Endothelial cell (in vitro differentiated cells): ENCODE data around the gene DHRS9. TPM values are rescaled to one million over a fixed set of nuclear protein-coding genes. Genes with fewer than 3 reads are reported as not detected.

ENCODE experiments used
- DNase-seq: peaks from one replicate; pipeline ENCODE4 v3.0.0; 2021; ENCODE audit warnings: low spot score
- H3K27ac Mint-ChIP-seq: one replicate; pipeline ENCODE4 v1.8.0; 2021; ENCODE audit warnings: mixed read lengths, inconsistent platforms; ENCODE audit not compliant: unreplicated experiment
- H3K27me3 Mint-ChIP-seq: one replicate; pipeline ENCODE4 v1.8.0; 2021; ENCODE audit warnings: mild to moderate bottlenecking, moderate library complexity, mixed read lengths, inconsistent platforms; ENCODE audit not compliant: unreplicated experiment
- H3K36me3 Mint-ChIP-seq: one replicate; pipeline ENCODE4 v1.8.0; 2021; ENCODE audit warnings: mild to moderate bottlenecking, low read depth, mixed read lengths, inconsistent platforms; ENCODE audit not compliant: unreplicated experiment
- H3K4me1 Mint-ChIP-seq: one replicate; pipeline ENCODE4 v1.8.0; 2021; ENCODE audit warnings: mild to moderate bottlenecking, mixed read lengths, inconsistent platforms; ENCODE audit not compliant: unreplicated experiment
- H3K4me3 Mint-ChIP-seq: one replicate; pipeline ENCODE4 v1.8.0; 2021; ENCODE audit warnings: mild to moderate bottlenecking, mixed read lengths, inconsistent platforms; ENCODE audit not compliant: unreplicated experiment
- H3K9me3 Mint-ChIP-seq: one replicate; pipeline ENCODE4 v1.8.0; 2021; ENCODE audit warnings: mixed read lengths, inconsistent platforms; ENCODE audit not compliant: unreplicated experiment
- total RNA-seq: library from RNA; stranded (reverse); fragmentation: NEBNext Ultra II Directional; extraction: Animal tissue kit (Norgen Biotek cat#: 25700); gene quantifications from one replicate; pipeline ENCODE4 v1.2.1, GENCODE V29; 2021; ENCODE audit not compliant: unreplicated experiment
- TF ChIP-seq, protein P1 (sequence below): fragments of 200-600 bp; sonication (generic); IDR thresholded peaks from one replicate; pipeline ENCODE4 v1.5.0; 2021; ENCODE audit warnings: antibody characterized with exemption; ENCODE audit not compliant: unreplicated experiment

The DHRS9 gene
- total RNA-seq, 1 donor from 2014 or later: not detected

DNA sequence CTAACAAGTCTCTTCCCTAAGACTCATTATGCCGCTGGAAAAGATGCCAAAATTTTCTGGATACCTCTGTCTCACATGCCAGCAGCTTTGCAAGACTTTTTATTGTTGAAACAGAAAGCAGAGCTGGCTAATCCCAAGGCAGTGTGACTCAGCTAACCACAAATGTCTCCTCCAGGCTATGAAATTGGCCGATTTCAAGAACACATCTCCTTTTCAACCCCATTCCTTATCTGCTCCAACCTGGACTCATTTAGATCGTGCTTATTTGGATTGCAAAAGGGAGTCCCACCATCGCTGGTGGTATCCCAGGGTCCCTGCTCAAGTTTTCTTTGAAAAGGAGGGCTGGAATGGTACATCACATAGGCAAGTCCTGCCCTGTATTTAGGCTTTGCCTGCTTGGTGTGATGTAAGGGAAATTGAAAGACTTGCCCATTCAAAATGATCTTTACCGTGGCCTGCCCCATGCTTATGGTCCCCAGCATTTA lies 26.3 kb downstream of the DHRS9 start:
- TF ChIP-seq, protein P1, sequence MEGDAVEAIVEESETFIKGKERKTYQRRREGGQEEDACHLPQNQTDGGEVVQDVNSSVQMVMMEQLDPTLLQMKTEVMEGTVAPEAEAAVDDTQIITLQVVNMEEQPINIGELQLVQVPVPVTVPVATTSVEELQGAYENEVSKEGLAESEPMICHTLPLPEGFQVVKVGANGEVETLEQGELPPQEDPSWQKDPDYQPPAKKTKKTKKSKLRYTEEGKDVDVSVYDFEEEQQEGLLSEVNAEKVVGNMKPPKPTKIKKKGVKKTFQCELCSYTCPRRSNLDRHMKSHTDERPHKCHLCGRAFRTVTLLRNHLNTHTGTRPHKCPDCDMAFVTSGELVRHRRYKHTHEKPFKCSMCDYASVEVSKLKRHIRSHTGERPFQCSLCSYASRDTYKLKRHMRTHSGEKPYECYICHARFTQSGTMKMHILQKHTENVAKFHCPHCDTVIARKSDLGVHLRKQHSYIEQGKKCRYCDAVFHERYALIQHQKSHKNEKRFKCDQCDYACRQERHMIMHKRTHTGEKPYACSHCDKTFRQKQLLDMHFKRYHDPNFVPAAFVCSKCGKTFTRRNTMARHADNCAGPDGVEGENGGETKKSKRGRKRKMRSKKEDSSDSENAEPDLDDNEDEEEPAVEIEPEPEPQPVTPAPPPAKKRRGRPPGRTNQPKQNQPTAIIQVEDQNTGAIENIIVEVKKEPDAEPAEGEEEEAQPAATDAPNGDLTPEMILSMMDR: no peak
- DNase-seq: no peak
- Mint-ChIP-seq H3K27ac (no peak overlapping the region), H3K9me3 (no peaks in the 10 kb centered on the region), H3K27me3 (peaks cover 4% of the 10 kb centered on the region), H3K36me3 (no peaks in the 10 kb centered on the region), H3K4me3 (no peak overlapping the region), H3K4me1 (peaks cover 3% of the 10 kb centered on the region)

DNA sequence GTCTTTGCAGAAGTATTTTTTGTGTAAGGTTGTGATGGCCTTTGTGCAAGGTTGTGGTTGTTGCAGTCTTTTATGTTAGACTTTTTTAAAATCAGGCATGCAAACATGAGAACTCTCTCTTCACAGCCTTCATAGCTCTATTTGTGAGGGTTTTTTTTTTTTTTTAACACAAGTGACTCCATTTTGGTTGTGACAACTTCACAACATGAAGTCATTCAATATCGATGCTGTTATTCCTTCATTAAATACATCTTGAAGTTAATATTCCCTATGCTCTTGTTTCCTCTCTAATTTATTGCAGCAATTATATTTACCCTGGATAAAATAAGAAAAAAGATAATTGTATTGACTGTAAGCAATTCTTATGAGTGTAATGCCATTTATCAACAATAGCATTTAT lies 35.5 kb downstream of the DHRS9 start:
- Mint-ChIP-seq H3K27ac (no peak overlapping the region), H3K36me3 (no peaks in the 10 kb centered on the region), H3K4me1 (peaks cover 4% of the 10 kb centered on the region), H3K4me3 (no peak overlapping the region), H3K27me3 (peaks cover 1% of the 10 kb centered on the region), H3K9me3 (no peaks in the 10 kb centered on the region)
- TF ChIP-seq, protein P1: no peak
- no peak for DNase-seq

DNA sequence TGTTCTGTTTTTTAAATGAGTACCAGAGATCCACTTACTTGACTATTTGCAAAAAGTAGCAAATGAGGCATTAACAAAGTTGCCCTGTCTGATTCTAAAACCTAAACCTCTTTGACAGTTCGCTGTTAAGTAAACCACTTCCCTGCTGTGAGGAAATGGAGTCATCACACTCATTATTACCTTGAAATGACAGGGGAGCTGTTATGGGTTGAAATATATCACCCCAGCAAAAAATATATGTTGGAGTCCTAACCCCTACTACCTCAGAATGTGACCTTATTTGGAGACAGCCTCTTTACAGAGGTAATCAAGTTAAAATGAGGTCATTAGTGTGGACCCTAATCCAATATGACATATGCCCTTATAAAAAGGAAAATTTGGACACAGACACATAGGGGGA lies 36.1 kb downstream of the DHRS9 start:
- Mint-ChIP-seq H3K27me3 (peaks cover 1% of the 10 kb centered on the region), H3K9me3 (no peaks in the 10 kb centered on the region), H3K4me1 (peaks cover 9% of the 10 kb centered on the region), H3K4me3 (no peak overlapping the region), H3K27ac (no peak overlapping the region), H3K36me3 (no peaks in the 10 kb centered on the region)
- DNase-seq: no peak
- TF ChIP-seq, protein P1: no peak

DNA sequence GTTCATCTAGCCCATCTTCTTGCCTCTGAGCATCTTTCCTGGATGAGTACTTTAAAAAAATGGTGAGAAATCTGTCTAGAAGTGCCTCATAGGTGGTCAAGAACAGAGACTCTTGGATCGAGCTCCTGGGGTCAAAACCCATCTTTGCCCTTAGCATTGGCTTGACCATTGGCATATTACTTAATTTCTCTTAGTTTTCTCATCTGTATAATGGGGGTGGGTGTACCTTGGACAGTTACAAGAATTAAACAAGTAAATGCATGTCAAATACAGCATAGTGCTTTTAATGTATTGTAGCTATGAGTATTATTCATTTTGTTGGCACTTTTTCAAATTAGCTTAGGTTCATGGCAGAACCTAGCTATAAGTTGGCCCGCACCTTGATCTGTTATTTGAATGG lies 36.8 kb downstream of the DHRS9 start:
- Mint-ChIP-seq H3K27ac (no peak overlapping the region), H3K27me3 (peaks cover 1% of the 10 kb centered on the region), H3K9me3 (no peaks in the 10 kb centered on the region), H3K36me3 (no peaks in the 10 kb centered on the region), H3K4me3 (no peak overlapping the region), H3K4me1 (peaks cover 16% of the 10 kb centered on the region)
- TF ChIP-seq, protein P1: no peak
- no peak for DNase-seq

DNA sequence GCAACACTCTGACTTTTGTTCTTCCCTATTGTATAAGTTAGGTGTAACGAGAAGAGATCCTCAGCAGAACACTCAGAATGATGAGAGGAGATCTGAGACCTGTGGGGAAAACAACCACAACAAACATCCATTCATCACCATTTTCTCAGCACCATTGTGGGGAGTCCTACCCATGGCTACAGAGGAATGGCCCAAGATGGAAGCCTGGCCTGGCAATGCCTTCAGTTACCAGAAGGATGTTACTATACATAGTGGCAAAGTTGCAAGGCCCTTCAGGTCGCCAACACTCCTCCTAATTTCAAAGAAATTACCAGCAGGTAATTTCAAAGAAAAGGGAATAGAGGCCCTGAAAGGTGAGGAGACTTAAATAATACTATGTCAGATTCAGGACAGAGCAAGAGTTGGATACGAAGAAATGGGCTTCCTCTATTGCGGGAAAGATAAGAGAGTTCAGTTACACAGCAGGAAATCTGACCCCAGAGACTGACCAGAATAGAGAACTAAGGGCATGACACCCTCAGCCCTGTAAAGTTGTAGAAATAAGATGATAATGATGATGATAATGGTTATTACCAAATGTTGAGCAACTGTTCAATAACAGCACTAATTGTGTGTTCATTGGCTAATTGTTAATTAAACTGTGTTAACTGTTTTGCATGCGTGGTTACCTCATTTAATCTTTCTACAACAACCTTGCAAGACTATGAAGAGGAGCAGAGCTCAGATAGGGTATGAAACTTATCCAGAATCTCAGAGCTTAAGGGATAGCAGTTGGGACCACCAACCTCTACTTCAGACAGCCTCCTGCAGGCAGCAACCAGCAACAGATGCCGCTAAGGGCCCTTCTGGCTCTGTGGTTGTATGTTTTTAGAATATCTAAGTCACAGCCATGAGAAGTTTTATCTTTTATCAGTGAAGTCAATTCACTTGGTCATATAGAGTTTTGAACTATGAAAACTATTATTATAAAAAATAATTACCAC lies 37.5 kb downstream of the DHRS9 start:
- TF ChIP-seq, protein P1: no peak
- Mint-ChIP-seq H3K36me3 (no peaks in the 10 kb centered on the region), H3K27ac (no peak overlapping the region), H3K27me3 (peaks cover 1% of the 10 kb centered on the region), H3K9me3 (no peaks in the 10 kb centered on the region), H3K4me1 (peaks cover 23% of the 10 kb centered on the region), H3K4me3 (no peak overlapping the region)
- no peak for DNase-seq
